GM11168 (cell line): ENCODE measurements around the gene OR10R2.
"Not testable (repeated sequence)": the region's sequence is repeated elsewhere in the genome, so short reads cannot be mapped to it uniquely, and the experiment has no call there.

Experiments
- in situ Hi-C: fragments of 300-500 bp; cut with MboI; formaldehyde crosslinking; loops from one replicate; pipeline ENCODE4 v1.12.0; 2022; ENCODE audit warnings: low sequenced_read_pairs; ENCODE audit not compliant: unreplicated experiment

OR10R2 gene

GRCh38 chr1:158471920-158472319 lies at the start of gene OR10R2:
TSS of gene OR10R2 (plus strand) at chr1:158472220. CDS start at chr1:158472326, 106 bp downstream.
- in situ Hi-C loops = no loop called here

- in situ Hi-C loops = no loop called here
These were observed 47.0 kb upstream of the OR10R2 start for GRCh38 chr1:158425027-158425426.

GRCh38 chr1:158426137-158426536 lies 45.9 kb upstream of the OR10R2 start, which contains the start of gene OR10K2:
TSS of gene OR10K2 (minus strand) at chr1:158426237. CDS start at chr1:158420866, 5,371 bp downstream.
- in situ Hi-C loops = no loop called here

- in situ Hi-C loops = not testable (repeated sequence)
These were observed 41.9 kb upstream of the OR10R2 start for GRCh38 chr1:158430163-158430562.

- in situ Hi-C loops = no loop called here
These were observed 37.3 kb upstream of the OR10R2 start for GRCh38 chr1:158434741-158435140.

- in situ Hi-C loops = no loop called here
These were observed 26.6 kb upstream of the OR10R2 start for GRCh38 chr1:158445376-158445775.

GRCh38 chr1:158454537-158454936 lies 17.5 kb upstream of the OR10R2 start:
- in situ Hi-C loops = no loop called here

GRCh38 chr1:158457246-158457645 lies 14.8 kb upstream of the OR10R2 start:
- in situ Hi-C loops = no loop called here

- in situ Hi-C loops = no loop called here
These were observed 13.8 kb upstream of the OR10R2 start for GRCh38 chr1:158458263-158458662.

GRCh38 chr1:158461534-158461933 lies 10.5 kb upstream of the OR10R2 start, which contains the start of gene OR10K1:
TSS of gene OR10K1 (plus strand) at chr1:158461834. CDS start at chr1:158465562, 3,728 bp downstream.
- in situ Hi-C loops = no loop called here

- in situ Hi-C loops = no loop called here
These were observed 13.4 kb downstream of the OR10R2 start for GRCh38 chr1:158485455-158485854.

- in situ Hi-C loops = no loop called here
These were observed 19.3 kb downstream of the OR10R2 start for GRCh38 chr1:158491316-158491715.

- in situ Hi-C loops = no loop called here
These were observed 21.0 kb downstream of the OR10R2 start for GRCh38 chr1:158493054-158493453.

- in situ Hi-C loops = no loop called here
These were observed 22.8 kb downstream of the OR10R2 start for GRCh38 chr1:158494796-158495195.

- in situ Hi-C loops = no loop called here
These were observed 24.4 kb downstream of the OR10R2 start for GRCh38 chr1:158496374-158496773.

GRCh38 chr1:158506369-158506987 lies 34.5 kb downstream of the OR10R2 start:
- in situ Hi-C loops = loop anchor here (10.0 kb wide), 1 partner anchor 488 kb away; no protein-coding TSS in a partner anchor

- in situ Hi-C loops = loop anchor here (10.0 kb wide), 1 partner anchor 487 kb away; no protein-coding TSS in a partner anchor
These were observed 35.5 kb downstream of the OR10R2 start for GRCh38 chr1:158507511-158507910.

GRCh38 chr1:158509471-158510156 lies 37.6 kb downstream of the OR10R2 start:
- in situ Hi-C loops = loop anchor here (10.0 kb wide), 1 partner anchor 485 kb away; no protein-coding TSS in a partner anchor

GRCh38 chr1:158516966-158517365 lies 44.9 kb downstream of the OR10R2 start:
- in situ Hi-C loops = no loop called here

GRCh38 chr1:158520021-158520420 lies 48.0 kb downstream of the OR10R2 start:
- in situ Hi-C loops = no loop called here

- in situ Hi-C loops = no loop called here
These were observed 49.1 kb downstream of the OR10R2 start for GRCh38 chr1:158520955-158521665.
